ENCODE data around the gene SEC24C.
"Not testable (repeated sequence)": the region's sequence is repeated elsewhere in the genome, so short reads cannot be mapped to it uniquely, and the experiment has no call there.

GRCh38 chr10:73705506-73706072 lies 38.6 kb upstream of the SEC24C start:
- not testable (repeated sequence) for TF ChIP-seq CTCF (IDR thresholded peaks at IDR 0.05; ENCODE audit: poor library complexity); EZH2 (IDR thresholded peaks at IDR 0.05; ENCODE audit: borderline replicate concordance); EZH2phosphoT487 (IDR thresholded peaks at IDR 0.05; ENCODE audit: low read depth, severe bottlenecking, unreplicated experiment)
